ENCODE results near the gene PRPSAP2.

DNA sequence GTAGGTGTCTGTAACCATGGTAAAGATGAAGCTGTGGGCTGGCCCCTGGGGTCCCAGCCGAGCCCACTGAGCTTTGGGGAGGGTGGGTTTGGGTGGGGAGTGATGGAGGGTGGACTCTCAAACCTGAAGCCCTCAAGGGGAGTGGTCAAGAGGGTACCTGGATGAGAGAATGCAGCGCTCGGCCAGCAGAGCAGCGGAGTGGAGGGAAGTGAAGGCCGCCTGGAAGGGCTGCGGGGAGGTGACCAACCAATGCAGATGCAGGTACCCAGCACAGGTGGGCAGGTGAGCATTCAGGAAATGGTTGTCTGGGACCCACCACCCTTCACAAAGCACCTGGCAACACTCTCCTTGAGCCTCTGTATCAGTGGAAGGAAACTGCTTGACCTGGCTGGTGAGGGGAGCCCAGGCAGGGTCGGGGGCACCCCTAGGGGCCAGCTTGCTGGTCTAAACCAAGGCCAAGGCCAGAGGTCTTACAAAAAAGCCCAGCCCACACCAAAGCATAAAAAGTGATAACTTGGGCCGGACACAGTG lies 90.6 kb downstream of the PRPSAP2 start:
- TF ChIP-seq CTCF (IDR thresholded peaks at IDR 0.05) (no peak), POLR2A (IDR thresholded peaks at IDR 0.05) (no peak)
